HCT116 (cell line): Measurements from ENCODE around the gene LYST. TPM values are rescaled to one million over a fixed set of nuclear protein-coding genes. Genes with fewer than 3 reads are reported as not detected.

Experiments used
- ATAC-seq: fragments of 200-7000 bp; cut with Tn5 transposase; 2 replicates; pipeline ENCODE4 v1.9.1; 2020; ENCODE audit warnings: mild to moderate bottlenecking, moderate library complexity
- BruUV-seq: library from RNA; stranded (reverse); fragments of 400-500 nt; replicated peaks from 2 replicates; lab custom pipeline; 2021; lab: Mats Ljungman, UMichigan
- CTCF ChIA-PET: fragments of 300-600 bp; sonication (Branson Sonifier 250); formaldehyde crosslinking; loops from one replicate; lab custom pipeline; 2021; ENCODE audit warnings: antibody characterized with exemption; lab: Charles Lee
- POLR2A ChIA-PET: fragments of 300-600, 350-600 bp; sonication (Branson Sonifier 250); formaldehyde crosslinking; loops from one replicate; lab custom pipeline; 2021; ENCODE audit warnings: antibody characterized with exemption; lab: Charles Lee
- RAD21 ChIA-PET, 2 experiments: fragments of 300-600 bp; sonication (Branson Sonifier 250); formaldehyde crosslinking; loops; one replicate each; lab custom pipeline; 2023; ENCODE audit warnings: low total read pairs in 2 of 2; ENCODE audit not compliant: uncharacterized antibody in 2 of 2, unreplicated experiment in 2 of 2, low non-redundant PET in 1 of 2; lab: Charles Lee
- DNase-seq: peaks from one replicate; pipeline ENCODE4 v3.0.0-alpha.2; 2010; ENCODE audit warnings: low read depth, low spot score
- H2AFZ ChIP-seq: fragments of 200-600 bp; shearing (Covaris generic), sonication (generic); 2 replicates; pipeline ENCODE4 v1.6.1; 2017; ENCODE audit warnings: low read depth, mixed run types, mixed read lengths, antibody characterized with exemption, low read length; ENCODE audit not compliant: poor library complexity, severe bottlenecking
- H3K27ac ChIP-seq: 2 replicates; pipeline ENCODE4 v1.5.1; 2012; ENCODE audit warnings: low read depth, low read length
- H3K27me3 ChIP-seq: fragments of 200-600 bp; sonication (generic); 2 replicates; pipeline ENCODE4 v1.6.1; 2016; ENCODE audit warnings: mixed run types, low read length, mixed read lengths; ENCODE audit not compliant: insufficient read depth
- H3K36me3 ChIP-seq, 2 experiments: fragments of 200-500 bp in 1 of 2; fragments of 200-600 bp in 1 of 2; sonication (Bioruptor generic) in 1 of 2; sonication (generic) in 1 of 2; 2 replicates each; pipeline versions ENCODE4 v1.5.1 to v1.6.1; 2014 to 2016; ENCODE audit warnings: low read length in 2 of 2, inconsistent platforms in 1 of 2, mixed read lengths in 1 of 2, mixed run types in 1 of 2; ENCODE audit not compliant: insufficient read depth in 2 of 2, control insufficient read depth in 1 of 2
- H3K4me1 ChIP-seq, 2 experiments: fragments of 200-600 bp in 1 of 2; sonication (generic) in 1 of 2; 2 replicates each; pipeline versions ENCODE4 v1.5.1 to v1.6.1; 2012 to 2017; ENCODE audit warnings: low read length in 2 of 2, inconsistent platforms in 1 of 2, mild to moderate bottlenecking in 1 of 2, mixed read lengths in 1 of 2, mixed run types in 1 of 2, moderate library complexity in 1 of 2; ENCODE audit not compliant: insufficient read depth in 2 of 2, control insufficient read depth in 1 of 2
- H3K4me2 ChIP-seq: fragments of 200-600 bp; sonication (generic); 2 replicates; pipeline ENCODE4 v1.6.1; 2017; ENCODE audit warnings: mixed run types, low read length, mixed read lengths
- H3K4me3 ChIP-seq, 2 experiments: fragments of 200-600 bp in 1 of 2; sonication (generic) in 1 of 2; replicated peaks in 1 of 2; 2 replicates each; pipeline ENCODE4 v1.5.1; 2011 to 2016; ENCODE audit warnings: low read length in 2 of 2, control low read depth in 1 of 2, low read depth in 1 of 2, mild to moderate bottlenecking in 1 of 2, mixed read lengths in 1 of 2, mixed run types in 1 of 2
- H3K79me2 ChIP-seq: fragments of 200-600 bp; sonication (generic); 2 replicates; pipeline ENCODE4 v1.6.1; 2017; ENCODE audit warnings: mild to moderate bottlenecking, mixed run types, low read length, moderate library complexity, mixed read lengths; ENCODE audit not compliant: insufficient read depth
- H3K9ac ChIP-seq: fragments of 200-600 bp; sonication (generic); 2 replicates; pipeline ENCODE4 v1.6.1; 2016; ENCODE audit warnings: low read length, mixed read lengths
- H3K9me2 ChIP-seq: fragments of 200-600 bp; sonication (generic), shearing (Covaris generic); 2 replicates; pipeline ENCODE4 v1.6.1; 2017; ENCODE audit warnings: mixed run types, mild to moderate bottlenecking, moderate library complexity; ENCODE audit not compliant: insufficient read depth
- H3K9me3 ChIP-seq, 2 experiments: fragments of 200-500 bp in 1 of 2; fragments of 200-600 bp in 1 of 2; sonication (Bioruptor generic) in 1 of 2; sonication (generic) in 1 of 2; 2 replicates each; pipeline ENCODE4 v1.6.1; 2014 to 2017; ENCODE audit warnings: low read length in 2 of 2, mixed read lengths in 2 of 2, inconsistent platforms in 1 of 2, low read depth in 1 of 2, mild to moderate bottlenecking in 1 of 2, mixed run types in 1 of 2, moderate library complexity in 1 of 2; ENCODE audit not compliant: control insufficient read depth in 1 of 2, insufficient read depth in 1 of 2
- H4K20me1 ChIP-seq: fragments of 200-600 bp; sonication (generic), shearing (Covaris generic); 2 replicates; pipeline ENCODE4 v1.6.1; 2017; ENCODE audit warnings: mixed run types, mild to moderate bottlenecking, moderate library complexity; ENCODE audit not compliant: insufficient read depth
- CEBPB ChIP-seq: IDR thresholded peaks from 2 replicates; pipeline ENCODE4 v1.6.1; 2012; ENCODE audit warnings: low read depth
- ELF1 ChIP-seq: IDR thresholded peaks from 2 replicates; pipeline ENCODE4 v1.6.1; 2012; ENCODE audit warnings: low read depth, borderline replicate concordance
- EZH2phosphoT487 ChIP-seq: fragments of 200-600 bp; IDR thresholded peaks from 2 replicates; pipeline ENCODE4 v1.6.1; 2018; ENCODE audit warnings: antibody characterized with exemption, borderline replicate concordance
- FOSL1 ChIP-seq: IDR thresholded peaks from 2 replicates; pipeline ENCODE4 v1.6.1; 2012; ENCODE audit warnings: low read depth
- POLR2A ChIP-seq: IDR thresholded peaks from 2 replicates; pipeline ENCODE4 v1.7.0; 2011; ENCODE audit warnings: borderline replicate concordance; ENCODE audit not compliant: insufficient read depth, insufficient read length; ENCODE audit errors: extremely low read depth
- RAD21 ChIP-seq: IDR thresholded peaks from 2 replicates; pipeline ENCODE4 v1.6.1; 2012; ENCODE audit warnings: low read depth, mild to moderate bottlenecking
- REST ChIP-seq: IDR thresholded peaks from 2 replicates; pipeline ENCODE4 v1.6.1; 2012; ENCODE audit warnings: low read depth
- SIN3A ChIP-seq: IDR thresholded peaks from 2 replicates; pipeline ENCODE4 v1.6.1; 2012; ENCODE audit warnings: low read depth
- SP1 ChIP-seq: IDR thresholded peaks from 2 replicates; pipeline ENCODE4 v1.6.1; 2012; ENCODE audit warnings: low read depth
- SRF ChIP-seq: IDR thresholded peaks from 2 replicates; pipeline ENCODE4 v1.6.1; 2012; ENCODE audit warnings: low read depth
- TCF7L2 ChIP-seq: IDR thresholded peaks from 2 replicates; pipeline ENCODE4 v1.7.0; 2011; ENCODE audit warnings: borderline replicate concordance, inconsistent platforms; ENCODE audit not compliant: insufficient read depth, insufficient read length; ENCODE audit errors: extremely low read depth
- ZBTB33 ChIP-seq: IDR thresholded peaks from 2 replicates; pipeline ENCODE4 v1.6.1; 2011; ENCODE audit warnings: mild to moderate bottlenecking, low read length, moderate library complexity; ENCODE audit not compliant: insufficient replicate concordance; ENCODE audit errors: extremely low read depth
- ZNF274 ChIP-seq: fragments of 200-500 bp; sonication (Bioruptor generic); IDR thresholded peaks from 2 replicates; pipeline ENCODE4 v1.6.1; 2014; ENCODE audit warnings: mild to moderate bottlenecking, low read depth, low read length, inconsistent platforms
- intact Hi-C: fragments of 100-400 bp; cut with micrococcal nuclease; formaldehyde crosslinking; loops from 2 replicates; pipeline ENCODE4 v1.10.0; 2022
- total RNA-seq: library from RNA; stranded (reverse); gene quantifications from one replicate; pipeline ENCODE4 v1.2.1, GENCODE V29; 2021; ENCODE audit not compliant: unreplicated experiment
- TF ChIP-seq, protein P1 (sequence below), 3 experiments: fragments of 200-600 bp in 1 of 3; sonication (generic) in 1 of 3; IDR thresholded peaks in 2 of 3; conservative IDR thresholded peaks in 1 of 3; 2 replicates each; pipeline ENCODE4 v1.5.1; 2012 to 2017; ENCODE audit warnings: low read depth in 2 of 3, low read length in 2 of 3, antibody characterized with exemption in 1 of 3, borderline replicate concordance in 1 of 3, control low read depth in 1 of 3, mild to moderate bottlenecking in 1 of 3, mixed read lengths in 1 of 3, mixed run types in 1 of 3, moderate library complexity in 1 of 3; ENCODE audit not compliant: insufficient read depth in 1 of 3

LYST gene
- total RNA-seq, 1 experiment from 2014 or later: 6.6 TPM

GRCh38 chr1:235617140-235617539, 249.6 kb downstream of the LYST start:
- CTCF ChIA-PET: interaction anchor here (0.9 to 1.4 kb wide), 2 partner anchors 16 to 19 kb away, joined by 3 to 7 read pairs; no protein-coding TSS in a partner anchor
- TF ChIP-seq CEBPB: no peak
- TF ChIP-seq ZBTB33: no peak
- no peak for TF ChIP-seq EZH2phosphoT487
- no peak for TF ChIP-seq ZNF274
- no peak for TF ChIP-seq ELF1
- no peak for TF ChIP-seq RAD21
- TF ChIP-seq TCF7L2: no peak
- TF ChIP-seq, protein P1, sequence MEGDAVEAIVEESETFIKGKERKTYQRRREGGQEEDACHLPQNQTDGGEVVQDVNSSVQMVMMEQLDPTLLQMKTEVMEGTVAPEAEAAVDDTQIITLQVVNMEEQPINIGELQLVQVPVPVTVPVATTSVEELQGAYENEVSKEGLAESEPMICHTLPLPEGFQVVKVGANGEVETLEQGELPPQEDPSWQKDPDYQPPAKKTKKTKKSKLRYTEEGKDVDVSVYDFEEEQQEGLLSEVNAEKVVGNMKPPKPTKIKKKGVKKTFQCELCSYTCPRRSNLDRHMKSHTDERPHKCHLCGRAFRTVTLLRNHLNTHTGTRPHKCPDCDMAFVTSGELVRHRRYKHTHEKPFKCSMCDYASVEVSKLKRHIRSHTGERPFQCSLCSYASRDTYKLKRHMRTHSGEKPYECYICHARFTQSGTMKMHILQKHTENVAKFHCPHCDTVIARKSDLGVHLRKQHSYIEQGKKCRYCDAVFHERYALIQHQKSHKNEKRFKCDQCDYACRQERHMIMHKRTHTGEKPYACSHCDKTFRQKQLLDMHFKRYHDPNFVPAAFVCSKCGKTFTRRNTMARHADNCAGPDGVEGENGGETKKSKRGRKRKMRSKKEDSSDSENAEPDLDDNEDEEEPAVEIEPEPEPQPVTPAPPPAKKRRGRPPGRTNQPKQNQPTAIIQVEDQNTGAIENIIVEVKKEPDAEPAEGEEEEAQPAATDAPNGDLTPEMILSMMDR (IDR thresholded peaks at IDR 0.05 in 2 of 3, conservative IDR thresholded peaks at IDR 0.05 in 1 of 3; ENCODE audit: borderline replicate concordance in 1 of 3, insufficient read depth in 1 of 3, low read depth in 2 of 3, low read length in 2 of 3): no peak
- no peak for TF ChIP-seq FOSL1
- TF ChIP-seq SP1: no peak
- no peak for TF ChIP-seq SRF
- TF ChIP-seq SIN3A: no peak
- no peak for TF ChIP-seq POLR2A
- no peak for TF ChIP-seq REST

More at GRCh38 chr1:235617140-235617539, 249.6 kb downstream of the LYST start:
- H4K20me1 ChIP-seq: no peaks in the 10 kb centered on the region
- no peak overlapping the region for H3K4me3 ChIP-seq
- H3K27me3 ChIP-seq: no peaks in the 10 kb centered on the region
- H3K27ac ChIP-seq: no peak overlapping the region
- ChIA-PET RAD21 (no interaction called here), POLR2A (no interaction called here)
- no peaks in the 10 kb centered on the region for H3K36me3 ChIP-seq
- H2AFZ ChIP-seq: no peak overlapping the region
- ATAC-seq: no peak
- no peaks in the 10 kb centered on the region for H3K9me2 ChIP-seq
- DNase-seq: no peak
- no peaks in the 10 kb centered on the region for H3K79me2 ChIP-seq
- H3K4me2 ChIP-seq: no peak overlapping the region
- H3K9me3 ChIP-seq: no peaks in the 10 kb centered on the region
- no TSS peak for BruUV-seq
- intact Hi-C loops: no loop called here
- no peak overlapping the region for H3K9ac ChIP-seq
- peaks cover 0 to 3% of the 10 kb centered on the region in 2 experiments; a peak in 1 of 4 replicates for H3K4me1 ChIP-seq
